ENCODE data around the gene ESRP2. TPM values are rescaled to one million over a fixed set of nuclear protein-coding genes. Genes with fewer than 3 reads are reported as not detected.

The ESRP2 gene
- total RNA-seq, 4 donors from 2014 or later, result 0.13 to 2.9 TPM; not detected in 2

- Histone ChIP-seq H3K27ac (no peak overlapping the region), H3K4me3 (no peak overlapping the region), H3K36me3 (peaks cover 0 to 6% of the 10 kb centered on the region in 2 donors), H3K4me1 (no peaks in the 10 kb centered on the region), H3K9me3 (no peaks in the 10 kb centered on the region), H3K27me3 (no peaks in the 10 kb centered on the region)
- no peak for ATAC-seq
- 87% methylated on average over 1 of the region's 1 CpG; no CpG with 5 or more reads in 1 of the 2 donors for WGBS, 2 donors (ENCODE audit: low coverage in 1 of 2)
- no peak for TF ChIP-seq EP300 (IDR thresholded peaks at IDR 0.05)
- no peak for TF ChIP-seq CTCF (IDR thresholded peaks at IDR 0.05)
- TF ChIP-seq POLR2AphosphoS5 (IDR thresholded peaks at IDR 0.05), result no peak
Measured at GRCh38 chr16:68215302-68215701, 20.6 kb downstream of the ESRP2 start.

GRCh38 chr16:68214726-68215125 lies 21.2 kb downstream of the ESRP2 start:
- Histone ChIP-seq H3K9me3 (no peaks in the 10 kb centered on the region), H3K36me3 (peaks cover 0 to 6% of the 10 kb centered on the region in 2 donors), H3K4me3 (no peak overlapping the region), H3K27ac (no peak overlapping the region), H3K27me3 (no peaks in the 10 kb centered on the region), H3K4me1 (no peaks in the 10 kb centered on the region)
- no peak for ATAC-seq
- TF ChIP-seq EP300 (IDR thresholded peaks at IDR 0.05), result no peak
- TF ChIP-seq POLR2AphosphoS5 (IDR thresholded peaks at IDR 0.05), result no peak
- TF ChIP-seq POLR2A (IDR thresholded peaks at IDR 0.05), result no peak
- no peak for TF ChIP-seq CTCF (IDR thresholded peaks at IDR 0.05)
- WGBS, 2 donors (ENCODE audit: low coverage in 1 of 2), result 65 to 67% methylated on average over 1 to 3 of the region's 3 CpGs

GRCh38 chr16:68206245-68206644 lies 29.7 kb downstream of the ESRP2 start:
- Histone ChIP-seq H3K9me3 (no peaks in the 10 kb centered on the region), H3K4me1 (peaks cover 0 to 2% (median 0%) of the 10 kb centered on the region in 3 donors), H3K27ac (no peak overlapping the region), H3K27me3 (no peaks in the 10 kb centered on the region), H3K4me3 (no peak overlapping the region), H3K36me3 (peaks cover 0 to 8% of the 10 kb centered on the region in 2 donors)
- no peak for ATAC-seq
- 78 to 87% methylated on average over 2 of the region's 2 CpGs for WGBS, 2 donors (ENCODE audit: low coverage in 1 of 2)
- TF ChIP-seq POLR2A (IDR thresholded peaks at IDR 0.05), result no peak
- no peak for TF ChIP-seq POLR2AphosphoS5 (IDR thresholded peaks at IDR 0.05)
- no peak for TF ChIP-seq CTCF (IDR thresholded peaks at IDR 0.05)
- no peak for TF ChIP-seq EP300 (IDR thresholded peaks at IDR 0.05)

- no peaks in the 10 kb centered on the region for H3K9me3 ChIP-seq
- no peak for ATAC-seq
- no peak overlapping the region for H3K4me3 ChIP-seq
- no peaks in the 10 kb centered on the region for H3K27me3 ChIP-seq
- TF ChIP-seq EP300 (IDR thresholded peaks at IDR 0.05), result no peak
- TF ChIP-seq POLR2A (IDR thresholded peaks at IDR 0.05), result no peak
- TF ChIP-seq POLR2AphosphoS5 (IDR thresholded peaks at IDR 0.05), result no peak
- TF ChIP-seq CTCF (IDR thresholded peaks at IDR 0.05), result no peak
- no peak overlapping the region for H3K27ac ChIP-seq
- peaks cover 0 to 13% (median 0%) of the 10 kb centered on the region in 3 donors for H3K4me1 ChIP-seq
- peaks cover 0 to 8% of the 10 kb centered on the region in 2 donors for H3K36me3 ChIP-seq
Measured at GRCh38 chr16:68202091-68202519, 33.8 kb downstream of the ESRP2 start.

GRCh38 chr16:68200088-68200783 lies 35.7 kb downstream of the ESRP2 start:
- ATAC-seq, result no peak
- Histone ChIP-seq H3K36me3 (peaks cover 0 to 8% of the 10 kb centered on the region in 2 donors), H3K4me1 (peaks cover 0 to 13% (median 0%) of the 10 kb centered on the region in 3 donors), H3K27ac (no peak overlapping the region), H3K27me3 (no peaks in the 10 kb centered on the region), H3K9me3 (no peaks in the 10 kb centered on the region), H3K4me3 (no peak overlapping the region)
- 57 to 59% methylated on average over 2 to 3 of the region's 3 CpGs for WGBS, 2 donors (ENCODE audit: low coverage in 1 of 2)
- TF ChIP-seq POLR2AphosphoS5 (IDR thresholded peaks at IDR 0.05), result no peak
- no peak for TF ChIP-seq POLR2A (IDR thresholded peaks at IDR 0.05)
- TF ChIP-seq EP300 (IDR thresholded peaks at IDR 0.05), result no peak
- no peak for TF ChIP-seq CTCF (IDR thresholded peaks at IDR 0.05)
